Measurements from ENCODE around the gene PM20D2. TPM values are rescaled to one million over a fixed set of nuclear protein-coding genes. Genes with fewer than 3 reads are reported as not detected.

Gene PM20D2
- total and polyA plus RNA-seq, 2 of the 8 experiments (the other 6 are each of a cell fraction or from before 2014, with no cell fraction given): 2.7 to 7.6 TPM

DNA sequence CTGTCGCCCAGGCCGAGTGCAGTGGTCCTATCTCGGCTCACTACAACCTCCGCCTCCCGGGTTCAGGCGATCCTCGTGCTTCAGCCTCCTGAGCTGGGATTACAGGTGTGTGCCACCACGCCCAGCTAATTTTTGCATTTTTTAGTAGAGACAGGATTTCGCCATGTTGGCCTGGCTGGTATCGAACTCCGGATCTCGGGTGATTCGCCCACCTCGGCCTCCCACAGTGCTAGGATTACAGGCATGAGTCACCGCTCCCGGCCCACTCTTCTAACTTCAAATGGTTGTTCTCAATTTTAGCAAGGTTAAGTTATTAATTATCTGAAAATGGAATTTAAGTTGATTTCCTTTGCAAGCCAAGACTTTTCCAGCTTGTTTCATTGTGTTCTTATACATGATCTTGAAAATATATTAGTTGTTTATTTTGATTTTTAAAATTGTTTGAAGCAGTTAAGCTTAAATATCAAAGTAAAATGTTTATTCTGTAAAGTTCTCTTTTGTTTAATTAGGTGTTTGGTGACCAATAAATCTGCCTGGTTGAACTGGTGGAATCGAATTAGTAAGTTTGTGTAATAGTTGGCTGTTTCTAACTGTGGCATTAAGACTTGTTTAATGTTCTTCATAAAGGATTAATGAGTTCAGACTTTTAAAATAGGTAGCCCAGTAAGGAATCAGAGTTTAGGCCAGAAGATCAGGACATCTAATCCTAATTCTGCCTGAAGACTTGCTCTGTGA is 2.3 kb downstream of the PM20D2 start:
- no peak overlapping the region for H3K23ac ChIP-seq (ENCODE audit: insufficient read length)
- no peak overlapping the region for H4K5ac ChIP-seq (ENCODE audit: insufficient read length, low read depth, low read length)
- peaks cover 0 to 1% of the 10 kb centered on the region in 2 experiments for H4K20me1 ChIP-seq (replicated peaks in 1 of 2; ENCODE audit: control insufficient read depth in 1 of 2, insufficient read depth in 2 of 2, low read length in 2 of 2)
- H3K79me1 ChIP-seq (ENCODE audit: low read depth, low read length): no peaks in the 10 kb centered on the region
- POLR2A ChIA-PET (ENCODE audit: partially characterized antibody): interaction anchor here (0.6 to 0.8 kb wide), 2 partner anchors 9 to 208 kb away, joined by 3 read pairs; no protein-coding TSS in a partner anchor
- no peak overlapping the region for H3K14ac ChIP-seq (ENCODE audit: insufficient read length)
- H3K79me2 ChIP-seq (ENCODE audit: control insufficient read depth in 1 of 2, insufficient read depth in 2 of 2, low read length in 2 of 2): no peaks in the 10 kb centered on the region
- peaks cover 13% of the 10 kb centered on the region; the same call in 1 of the 2 replicates for H3K23me2 ChIP-seq (ENCODE audit: low read depth, low read length)
- 90% methylated on average over 17 of the region's 17 CpGs; no CpG with 5 or more reads in 1 of the 2 experiments for WGBS, 2 experiments (ENCODE audit: extremely low coverage in 1 of 2, insufficient coverage in 1 of 2, insufficient read length in 1 of 2, insufficient replicate concordance in 2 of 2, low coverage in 1 of 2, low lambda C conversion rate in 2 of 2, missing lambda C conversion rate in 1 of 2)
- H2AK5ac ChIP-seq (ENCODE audit: low read depth, low read length): no peak overlapping the region
- no peak overlapping the region for H3K56ac ChIP-seq (replicated peaks; ENCODE audit: insufficient read length, low read depth, low read length)
- no peak overlapping the region; a peak in 1 of 4 replicates for H3K4me2 ChIP-seq (ENCODE audit: insufficient read depth in 1 of 2, low read depth in 2 of 2, low read length in 2 of 2)
- peaks cover 0 to 3% (median 0%) of the 10 kb centered on the region in 4 experiments; a peak in 2 of 7 replicates for H3K4me1 ChIP-seq (replicated peaks in 1 of 4; ENCODE audit: control insufficient read depth in 3 of 4, insufficient read depth in 4 of 4, low read length in 3 of 4)
- no peak overlapping the region for H3K18ac ChIP-seq (ENCODE audit: extremely low read depth, low read length)
- H3K4ac ChIP-seq (replicated peaks; ENCODE audit: insufficient read length, low read depth, low read length): no peak overlapping the region
- H3K9me3 ChIP-seq (ENCODE audit: insufficient read depth in 2 of 2, low read depth in 1 of 2, low read length in 1 of 2): no peaks in the 10 kb centered on the region
- no peak overlapping the region for H3K27ac ChIP-seq (ENCODE audit: low read depth, low read length)
- H3K4me3 ChIP-seq (ENCODE audit: extremely low read depth in 1 of 4, insufficient read depth in 2 of 4, low read depth in 3 of 4, low read length in 4 of 4): no peak overlapping the region
- FAIRE-seq (no peak), DNase-seq (ENCODE audit: low read depth in 1 of 2, low spot score in 2 of 2) (no peak)
- H2BK12ac ChIP-seq (ENCODE audit: low read depth, low read length): no peak overlapping the region
- H3K9ac ChIP-seq (replicated peaks in 1 of 4; ENCODE audit: extremely low read depth in 1 of 4, low read depth in 3 of 4, low read length in 3 of 4): no peak overlapping the region
- H2BK120ac ChIP-seq (replicated peaks; ENCODE audit: low read depth, low read length): no peak overlapping the region
- H2BK15ac ChIP-seq (ENCODE audit: low read length): no peak overlapping the region
- H2BK20ac ChIP-seq (ENCODE audit: low read length): no peak overlapping the region
- CTCF ChIA-PET (ENCODE audit: partially characterized antibody): interaction anchor here (0.6 to 1.3 kb wide), 6 partner anchors 10 to 138 kb away, joined by 3 to 5 read pairs (median 3); no protein-coding TSS in a partner anchor
- H4K8ac ChIP-seq (ENCODE audit: extremely low read depth, insufficient read depth, low read length): no peak overlapping the region
- no peak overlapping the region for H2BK5ac ChIP-seq (ENCODE audit: low read depth, low read length)
- no peaks in the 10 kb centered on the region for H3K36me3 ChIP-seq (ENCODE audit: control insufficient read depth in 2 of 4, insufficient read depth in 4 of 4, low read length in 3 of 4)
- H4K91ac ChIP-seq (replicated peaks; ENCODE audit: insufficient read length, low read length): no peak overlapping the region
- H2AFZ ChIP-seq (ENCODE audit: low read length): no peak overlapping the region
- H3K27me3 ChIP-seq (replicated peaks in 1 of 4; ENCODE audit: control insufficient read depth in 3 of 4, extremely low read depth in 1 of 4, insufficient read depth in 3 of 4, low read length in 3 of 4): peaks cover 7 to 34% (median 22%) of the 10 kb centered on the region in 4 experiments
- no peak for TF ChIP-seq ASH2L (IDR thresholded peaks at IDR 0.05; ENCODE audit: low read length)
- no peak for TF ChIP-seq CBX8 (IDR thresholded peaks at IDR 0.05; ENCODE audit: borderline replicate concordance, low read depth, low read length)

Data from H1 (cell line).